ENCODE measurements around the gene USP10.

GRCh38 chr16:84773312-84773711 is 73.5 kb downstream of the USP10 start:
- TF ChIP-seq SUZ12 (IDR thresholded peaks at IDR 0.05; ENCODE audit: extremely low read depth, insufficient read depth, insufficient read length) (no peak), ZNF274 (IDR thresholded peaks at IDR 0.05; ENCODE audit: low read depth, low read length) (no peak), YY1 (IDR thresholded peaks at IDR 0.05; ENCODE audit: insufficient read depth, insufficient read length) (no peak)

All from NT2/D1 (cell line).